Measurements from ENCODE around the gene NCF2. TPM values are rescaled to one million over a fixed set of nuclear protein-coding genes. Genes with fewer than 3 reads are reported as not detected.

NCF2 gene
- total and polyA plus RNA-seq, 4 donors = 1.2 to 15.1 (median 7.5) TPM

GRCh38 chr1:183543619-183544204 lies 46.5 kb downstream of the NCF2 start:
- Histone ChIP-seq H3K27ac (ENCODE audit: low read depth in 1 of 2, low read length in 2 of 2) (no peak overlapping the region), H3K4me1 (ENCODE audit: control insufficient read depth in 4 of 4, insufficient read depth in 4 of 4, low read length in 3 of 4) (no peaks in the 10 kb centered on the region), H3K36me3 (ENCODE audit: control insufficient read depth in 4 of 4, insufficient read depth in 3 of 4, low read depth in 1 of 4, low read length in 3 of 4) (peaks cover 13 to 67% (median 53%) of the 10 kb centered on the region in 4 donors), H3K4me3 (ENCODE audit: low read depth in 1 of 3, low read length in 3 of 3) (no peak overlapping the region), H3K9me3 (ENCODE audit: control insufficient read depth in 4 of 4, low read length in 3 of 4) (no peaks in the 10 kb centered on the region), H3K27me3 (ENCODE audit: control insufficient read depth in 4 of 4, insufficient read depth in 4 of 4, low read length in 3 of 4) (no peaks in the 10 kb centered on the region), H3K9ac (ENCODE audit: low read depth in 1 of 2, low read length in 2 of 2) (no peak overlapping the region)
- DNase-seq (ENCODE audit: low spot score) = no peak
- peak; percentile 84 to 87 for TF ChIP-seq RAD21 (IDR thresholded peaks at IDR 0.05)
- no peak for TF ChIP-seq HNF4A (conservative IDR thresholded peaks at IDR 0.05)
- TF ChIP-seq, protein P1, sequence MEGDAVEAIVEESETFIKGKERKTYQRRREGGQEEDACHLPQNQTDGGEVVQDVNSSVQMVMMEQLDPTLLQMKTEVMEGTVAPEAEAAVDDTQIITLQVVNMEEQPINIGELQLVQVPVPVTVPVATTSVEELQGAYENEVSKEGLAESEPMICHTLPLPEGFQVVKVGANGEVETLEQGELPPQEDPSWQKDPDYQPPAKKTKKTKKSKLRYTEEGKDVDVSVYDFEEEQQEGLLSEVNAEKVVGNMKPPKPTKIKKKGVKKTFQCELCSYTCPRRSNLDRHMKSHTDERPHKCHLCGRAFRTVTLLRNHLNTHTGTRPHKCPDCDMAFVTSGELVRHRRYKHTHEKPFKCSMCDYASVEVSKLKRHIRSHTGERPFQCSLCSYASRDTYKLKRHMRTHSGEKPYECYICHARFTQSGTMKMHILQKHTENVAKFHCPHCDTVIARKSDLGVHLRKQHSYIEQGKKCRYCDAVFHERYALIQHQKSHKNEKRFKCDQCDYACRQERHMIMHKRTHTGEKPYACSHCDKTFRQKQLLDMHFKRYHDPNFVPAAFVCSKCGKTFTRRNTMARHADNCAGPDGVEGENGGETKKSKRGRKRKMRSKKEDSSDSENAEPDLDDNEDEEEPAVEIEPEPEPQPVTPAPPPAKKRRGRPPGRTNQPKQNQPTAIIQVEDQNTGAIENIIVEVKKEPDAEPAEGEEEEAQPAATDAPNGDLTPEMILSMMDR (IDR thresholded peaks at IDR 0.05; ENCODE audit: low read depth, low read length, missing input control) = peak; percentile 55
- WGBS = 46% methylated on average over 2 of the region's 2 CpGs

DNA sequence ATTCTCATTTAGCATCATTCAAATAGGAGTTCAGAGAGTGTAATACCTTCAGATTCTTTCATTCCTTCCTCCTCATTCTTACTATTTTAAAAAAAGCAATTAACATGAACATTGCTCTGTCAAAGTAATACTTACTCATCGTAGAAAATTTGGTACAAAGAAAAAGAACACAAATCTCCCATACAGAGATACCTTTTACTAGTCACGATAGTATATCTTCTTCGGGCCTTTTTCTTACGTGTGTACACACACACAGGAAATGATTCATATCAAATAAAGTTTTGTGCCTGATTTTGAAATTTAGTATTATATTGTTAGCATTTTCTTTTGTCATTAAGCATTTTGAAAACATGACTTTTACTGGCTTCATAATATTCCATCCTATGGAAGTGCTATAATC lies 52.9 kb downstream of the NCF2 start:
- TF ChIP-seq, protein P2, sequence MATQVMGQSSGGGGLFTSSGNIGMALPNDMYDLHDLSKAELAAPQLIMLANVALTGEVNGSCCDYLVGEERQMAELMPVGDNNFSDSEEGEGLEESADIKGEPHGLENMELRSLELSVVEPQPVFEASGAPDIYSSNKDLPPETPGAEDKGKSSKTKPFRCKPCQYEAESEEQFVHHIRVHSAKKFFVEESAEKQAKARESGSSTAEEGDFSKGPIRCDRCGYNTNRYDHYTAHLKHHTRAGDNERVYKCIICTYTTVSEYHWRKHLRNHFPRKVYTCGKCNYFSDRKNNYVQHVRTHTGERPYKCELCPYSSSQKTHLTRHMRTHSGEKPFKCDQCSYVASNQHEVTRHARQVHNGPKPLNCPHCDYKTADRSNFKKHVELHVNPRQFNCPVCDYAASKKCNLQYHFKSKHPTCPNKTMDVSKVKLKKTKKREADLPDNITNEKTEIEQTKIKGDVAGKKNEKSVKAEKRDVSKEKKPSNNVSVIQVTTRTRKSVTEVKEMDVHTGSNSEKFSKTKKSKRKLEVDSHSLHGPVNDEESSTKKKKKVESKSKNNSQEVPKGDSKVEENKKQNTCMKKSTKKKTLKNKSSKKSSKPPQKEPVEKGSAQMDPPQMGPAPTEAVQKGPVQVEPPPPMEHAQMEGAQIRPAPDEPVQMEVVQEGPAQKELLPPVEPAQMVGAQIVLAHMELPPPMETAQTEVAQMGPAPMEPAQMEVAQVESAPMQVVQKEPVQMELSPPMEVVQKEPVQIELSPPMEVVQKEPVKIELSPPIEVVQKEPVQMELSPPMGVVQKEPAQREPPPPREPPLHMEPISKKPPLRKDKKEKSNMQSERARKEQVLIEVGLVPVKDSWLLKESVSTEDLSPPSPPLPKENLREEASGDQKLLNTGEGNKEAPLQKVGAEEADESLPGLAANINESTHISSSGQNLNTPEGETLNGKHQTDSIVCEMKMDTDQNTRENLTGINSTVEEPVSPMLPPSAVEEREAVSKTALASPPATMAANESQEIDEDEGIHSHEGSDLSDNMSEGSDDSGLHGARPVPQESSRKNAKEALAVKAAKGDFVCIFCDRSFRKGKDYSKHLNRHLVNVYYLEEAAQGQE (IDR thresholded peaks at IDR 0.05) = no peak
- TF ChIP-seq, protein P3, sequence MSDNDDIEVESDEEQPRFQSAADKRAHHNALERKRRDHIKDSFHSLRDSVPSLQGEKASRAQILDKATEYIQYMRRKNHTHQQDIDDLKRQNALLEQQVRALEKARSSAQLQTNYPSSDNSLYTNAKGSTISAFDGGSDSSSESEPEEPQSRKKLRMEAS (IDR thresholded peaks at IDR 0.05) = no peak
- TF ChIP-seq, protein P1 (IDR thresholded peaks at IDR 0.05; ENCODE audit: low read depth, low read length, missing input control) = no peak
- TF ChIP-seq TAF1 (conservative IDR thresholded peaks at IDR 0.05) (no peak), GABPA (IDR thresholded peaks at IDR 0.05 in 1 of 2, conservative IDR thresholded peaks at IDR 0.05 in 1 of 2) (no peak), FOXA1 (IDR thresholded peaks at IDR 0.05) (no peak), JUND (IDR thresholded peaks at IDR 0.05) (no peak)
- DNase-seq (ENCODE audit: low spot score) = no peak
- no peak overlapping the region for H3K4me3 ChIP-seq (ENCODE audit: low read depth in 1 of 3, low read length in 3 of 3)
- H3K9ac ChIP-seq (ENCODE audit: low read depth in 1 of 2, low read length in 2 of 2) = no peak overlapping the region
- 94% methylated on average over 4 of the region's 4 CpGs for WGBS
- H3K27me3 ChIP-seq (ENCODE audit: control insufficient read depth in 4 of 4, insufficient read depth in 4 of 4, low read length in 3 of 4) = no peaks in the 10 kb centered on the region
- H3K9me3 ChIP-seq (ENCODE audit: control insufficient read depth in 4 of 4, low read length in 3 of 4) = no peaks in the 10 kb centered on the region
- H3K27ac ChIP-seq (ENCODE audit: low read depth in 1 of 2, low read length in 2 of 2) = no peak overlapping the region
- peaks cover 8 to 67% (median 48%) of the 10 kb centered on the region in 4 donors for H3K36me3 ChIP-seq (ENCODE audit: control insufficient read depth in 4 of 4, insufficient read depth in 3 of 4, low read depth in 1 of 4, low read length in 3 of 4)
- H3K4me1 ChIP-seq (ENCODE audit: control insufficient read depth in 4 of 4, insufficient read depth in 4 of 4, low read length in 3 of 4) = no peaks in the 10 kb centered on the region
